Measurements from ENCODE around the gene MSH6. TPM values are rescaled to one million over a fixed set of nuclear protein-coding genes. Genes with fewer than 3 reads are reported as not detected.

MSH6 gene
- total and polyA plus RNA-seq, 2 of the 13 experiments (the other 11 are each of a cell fraction or from before 2014, with no cell fraction given): 20.8 to 113 TPM

DNA sequence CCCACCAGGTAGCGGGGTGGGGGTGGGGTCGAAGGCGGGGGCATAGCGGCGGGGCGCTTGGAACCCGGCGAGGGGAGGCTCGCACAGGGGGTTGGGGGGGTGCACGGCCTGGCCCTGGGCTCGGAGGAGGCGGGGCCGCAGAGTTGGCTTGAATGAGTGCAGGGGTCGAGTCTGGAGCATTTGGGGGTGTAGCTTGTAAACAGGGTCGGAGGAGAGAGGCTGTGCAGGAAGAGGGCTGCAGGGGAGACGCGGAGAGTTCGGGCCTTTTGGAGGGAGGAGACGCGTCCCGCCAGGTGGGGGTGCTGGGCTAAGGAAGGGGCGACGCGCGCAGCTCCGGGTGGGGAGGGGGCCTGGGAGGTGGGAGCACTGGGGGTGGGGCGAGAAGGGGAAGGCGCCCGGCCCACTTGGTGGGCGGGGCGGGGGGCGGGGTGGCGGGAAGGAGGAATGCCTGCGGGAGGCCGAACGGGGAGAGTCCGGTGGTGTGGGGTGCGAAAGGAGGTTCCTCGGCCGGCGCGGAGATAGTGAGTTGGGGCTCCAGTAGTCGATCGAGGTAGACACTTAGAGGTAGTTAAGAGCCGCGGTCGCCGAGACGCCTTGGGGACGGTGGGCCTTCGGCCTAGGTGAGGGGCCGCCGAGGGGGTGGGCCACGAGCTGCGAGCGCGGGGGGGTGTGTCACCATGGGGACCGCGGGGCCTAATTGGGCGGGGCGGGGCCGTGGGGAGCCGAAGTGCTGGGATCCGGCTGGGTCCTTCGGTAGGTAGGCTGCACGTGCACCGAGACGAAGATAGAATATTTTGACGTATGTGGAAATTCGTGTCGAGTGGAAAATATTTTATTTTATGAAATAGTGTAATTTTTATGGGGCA is 774 bp downstream of the MSH6 start (continued):
- TF ChIP-seq, protein P1, sequence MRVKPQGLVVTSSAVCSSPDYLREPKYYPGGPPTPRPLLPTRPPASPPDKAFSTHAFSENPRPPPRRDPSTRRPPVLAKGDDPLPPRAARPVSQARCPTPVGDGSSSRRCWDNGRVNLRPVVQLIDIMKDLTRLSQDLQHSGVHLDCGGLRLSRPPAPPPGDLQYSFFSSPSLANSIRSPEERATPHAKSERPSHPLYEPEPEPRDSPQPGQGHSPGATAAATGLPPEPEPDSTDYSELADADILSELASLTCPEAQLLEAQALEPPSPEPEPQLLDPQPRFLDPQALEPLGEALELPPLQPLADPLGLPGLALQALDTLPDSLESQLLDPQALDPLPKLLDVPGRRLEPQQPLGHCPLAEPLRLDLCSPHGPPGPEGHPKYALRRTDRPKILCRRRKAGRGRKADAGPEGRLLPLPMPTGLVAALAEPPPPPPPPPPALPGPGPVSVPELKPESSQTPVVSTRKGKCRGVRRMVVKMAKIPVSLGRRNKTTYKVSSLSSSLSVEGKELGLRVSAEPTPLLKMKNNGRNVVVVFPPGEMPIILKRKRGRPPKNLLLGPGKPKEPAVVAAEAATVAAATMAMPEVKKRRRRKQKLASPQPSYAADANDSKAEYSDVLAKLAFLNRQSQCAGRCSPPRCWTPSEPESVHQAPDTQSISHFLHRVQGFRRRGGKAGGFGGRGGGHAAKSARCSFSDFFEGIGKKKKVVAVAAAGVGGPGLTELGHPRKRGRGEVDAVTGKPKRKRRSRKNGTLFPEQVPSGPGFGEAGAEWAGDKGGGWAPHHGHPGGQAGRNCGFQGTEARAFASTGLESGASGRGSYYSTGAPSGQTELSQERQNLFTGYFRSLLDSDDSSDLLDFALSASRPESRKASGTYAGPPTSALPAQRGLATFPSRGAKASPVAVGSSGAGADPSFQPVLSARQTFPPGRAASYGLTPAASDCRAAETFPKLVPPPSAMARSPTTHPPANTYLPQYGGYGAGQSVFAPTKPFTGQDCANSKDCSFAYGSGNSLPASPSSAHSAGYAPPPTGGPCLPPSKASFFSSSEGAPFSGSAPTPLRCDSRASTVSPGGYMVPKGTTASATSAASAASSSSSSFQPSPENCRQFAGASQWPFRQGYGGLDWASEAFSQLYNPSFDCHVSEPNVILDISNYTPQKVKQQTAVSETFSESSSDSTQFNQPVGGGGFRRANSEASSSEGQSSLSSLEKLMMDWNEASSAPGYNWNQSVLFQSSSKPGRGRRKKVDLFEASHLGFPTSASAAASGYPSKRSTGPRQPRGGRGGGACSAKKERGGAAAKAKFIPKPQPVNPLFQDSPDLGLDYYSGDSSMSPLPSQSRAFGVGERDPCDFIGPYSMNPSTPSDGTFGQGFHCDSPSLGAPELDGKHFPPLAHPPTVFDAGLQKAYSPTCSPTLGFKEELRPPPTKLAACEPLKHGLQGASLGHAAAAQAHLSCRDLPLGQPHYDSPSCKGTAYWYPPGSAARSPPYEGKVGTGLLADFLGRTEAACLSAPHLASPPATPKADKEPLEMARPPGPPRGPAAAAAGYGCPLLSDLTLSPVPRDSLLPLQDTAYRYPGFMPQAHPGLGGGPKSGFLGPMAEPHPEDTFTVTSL (CRISPR knock-in tag; IDR thresholded peaks at IDR 0.05; ENCODE audit: borderline replicate concordance): 0 out of 2 replicates have a peak, but pooled peaks have one; percentile 7
- TF ChIP-seq ZFP41 (CRISPR knock-in tag; IDR thresholded peaks at IDR 0.05; ENCODE audit: borderline replicate concordance): no peak
- no peak for TF ChIP-seq ZNF232 (CRISPR knock-in tag; IDR thresholded peaks at IDR 0.05; ENCODE audit: borderline replicate concordance)
- TF ChIP-seq MED8 (CRISPR knock-in tag; IDR thresholded peaks at IDR 0.05; ENCODE audit: insufficient replicate concordance): no peak
- TF ChIP-seq ZNF138 (CRISPR knock-in tag; IDR thresholded peaks at IDR 0.05; ENCODE audit: low read depth): no peak
- TF ChIP-seq ARHGAP35 (CRISPR knock-in tag; IDR thresholded peaks at IDR 0.05; ENCODE audit: borderline replicate concordance): no peak
- TF ChIP-seq, protein P2, sequence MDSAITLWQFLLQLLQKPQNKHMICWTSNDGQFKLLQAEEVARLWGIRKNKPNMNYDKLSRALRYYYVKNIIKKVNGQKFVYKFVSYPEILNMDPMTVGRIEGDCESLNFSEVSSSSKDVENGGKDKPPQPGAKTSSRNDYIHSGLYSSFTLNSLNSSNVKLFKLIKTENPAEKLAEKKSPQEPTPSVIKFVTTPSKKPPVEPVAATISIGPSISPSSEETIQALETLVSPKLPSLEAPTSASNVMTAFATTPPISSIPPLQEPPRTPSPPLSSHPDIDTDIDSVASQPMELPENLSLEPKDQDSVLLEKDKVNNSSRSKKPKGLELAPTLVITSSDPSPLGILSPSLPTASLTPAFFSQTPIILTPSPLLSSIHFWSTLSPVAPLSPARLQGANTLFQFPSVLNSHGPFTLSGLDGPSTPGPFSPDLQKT (CRISPR knock-in tag; IDR thresholded peaks at IDR 0.05; ENCODE audit: borderline replicate concordance): no peak
- TF ChIP-seq, protein P3, sequence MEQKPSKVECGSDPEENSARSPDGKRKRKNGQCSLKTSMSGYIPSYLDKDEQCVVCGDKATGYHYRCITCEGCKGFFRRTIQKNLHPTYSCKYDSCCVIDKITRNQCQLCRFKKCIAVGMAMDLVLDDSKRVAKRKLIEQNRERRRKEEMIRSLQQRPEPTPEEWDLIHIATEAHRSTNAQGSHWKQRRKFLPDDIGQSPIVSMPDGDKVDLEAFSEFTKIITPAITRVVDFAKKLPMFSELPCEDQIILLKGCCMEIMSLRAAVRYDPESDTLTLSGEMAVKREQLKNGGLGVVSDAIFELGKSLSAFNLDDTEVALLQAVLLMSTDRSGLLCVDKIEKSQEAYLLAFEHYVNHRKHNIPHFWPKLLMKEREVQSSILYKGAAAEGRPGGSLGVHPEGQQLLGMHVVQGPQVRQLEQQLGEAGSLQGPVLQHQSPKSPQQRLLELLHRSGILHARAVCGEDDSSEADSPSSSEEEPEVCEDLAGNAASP (CRISPR knock-in tag; IDR thresholded peaks at IDR 0.05; ENCODE audit: borderline replicate concordance): no peak
- TF ChIP-seq ZNF780A (CRISPR knock-in tag; IDR thresholded peaks at IDR 0.05): no peak
- no peak for TF ChIP-seq STAG1 (CRISPR knock-in tag; IDR thresholded peaks at IDR 0.05)
- no peak for TF ChIP-seq ZNF776 (CRISPR knock-in tag; IDR thresholded peaks at IDR 0.05)
- no peak for TF ChIP-seq ZNF12 (CRISPR knock-in tag; IDR thresholded peaks at IDR 0.05)
- no peak for TF ChIP-seq POGZ (CRISPR knock-in tag; IDR thresholded peaks at IDR 0.05)
- TF ChIP-seq ZNF674 (CRISPR knock-in tag; IDR thresholded peaks at IDR 0.05; ENCODE audit: low read depth): 0 out of 2 replicates have a peak, but pooled peaks have one; percentile 13
- no peak for TF ChIP-seq YEATS4 (CRISPR knock-in tag; IDR thresholded peaks at IDR 0.05; ENCODE audit: borderline replicate concordance)
- TF ChIP-seq KDM3A (CRISPR knock-in tag; IDR thresholded peaks at IDR 0.05; ENCODE audit: low read depth): no peak
- peak; percentile 11 for TF ChIP-seq HDAC1 (CRISPR knock-in tag; IDR thresholded peaks at IDR 0.05)
- TF ChIP-seq DMAP1 (CRISPR knock-in tag; IDR thresholded peaks at IDR 0.05): no peak
- peak; percentile 71 for TF ChIP-seq BHLHE40 (IDR thresholded peaks at IDR 0.05; ENCODE audit: low read length)
- no peak for TF ChIP-seq DR1 (CRISPR knock-in tag; IDR thresholded peaks at IDR 0.05)
- no peak; the same call in 1 of the 2 replicates for TF ChIP-seq AHR (CRISPR knock-in tag; IDR thresholded peaks at IDR 0.05)
- TF ChIP-seq MBD4 (IDR thresholded peaks at IDR 0.05; ENCODE audit: borderline replicate concordance, low read length): no peak
- peak; percentile 28; the same call in 1 of the 2 replicates for TF ChIP-seq ZNF891 (CRISPR knock-in tag; IDR thresholded peaks at IDR 0.05)
